K562 (cell line): ENCODE measurements around the gene CBX2. TPM values are rescaled to one million over a fixed set of nuclear protein-coding genes. Genes with fewer than 3 reads are reported as not detected.

Source experiments
- ARID4B ChIP-seq: sonication (generic); formaldehyde crosslinking; IDR thresholded peaks from 2 replicates; pipeline ENCODE4 v1.8.0; 2022; ENCODE audit warnings: mild to moderate bottlenecking, missing genetic modification reagents
- CBX3 ChIP-seq, 2 experiments: IDR thresholded peaks; 1 replicate in 1 of 2; 2 replicates in 1 of 2; pipeline ENCODE4 v1.6.1; 2012; ENCODE audit warnings: inconsistent platforms in 2 of 2, low read length in 2 of 2, borderline replicate concordance in 1 of 2, control low read depth in 1 of 2
- E2F6 ChIP-seq, 2 experiments: IDR thresholded peaks; 2 replicates each; pipeline ENCODE4 v1.6.1; 2011; ENCODE audit warnings: borderline replicate concordance in 1 of 2, control low read depth in 1 of 2, low read depth in 1 of 2, low read length in 1 of 2, mild to moderate bottlenecking in 1 of 2, mixed read lengths in 1 of 2, moderate library complexity in 1 of 2; ENCODE audit not compliant: insufficient read depth in 1 of 2, insufficient read length in 1 of 2, poor library complexity in 1 of 2, severe bottlenecking in 1 of 2; ENCODE audit errors: extremely low read depth in 1 of 2
- FOXA3 ChIP-seq, 2 experiments: fragments of 450-650 bp in 1 of 2; sonication (generic) in 1 of 2; formaldehyde crosslinking; IDR thresholded peaks in 1 of 2; conservative IDR thresholded peaks in 1 of 2; 2 replicates each; pipeline versions ENCODE4 v1.4.0 to v1.8.0; 2020 to 2022; ENCODE audit warnings: mild to moderate bottlenecking in 2 of 2, missing genetic modification reagents in 1 of 2
- HLTF ChIP-seq: fragments of 450-650 bp; IDR thresholded peaks from 2 replicates; pipeline ENCODE4 v1.6.1; 2016
- IRF2 ChIP-seq: sonication (generic); formaldehyde crosslinking; IDR thresholded peaks from 2 replicates; pipeline ENCODE4 v1.8.1; 2022; ENCODE audit warnings: mild to moderate bottlenecking, missing genetic modification reagents
- KDM1A ChIP-seq, 2 experiments: fragments of 450-650 bp; IDR thresholded peaks; 2 replicates each; pipeline ENCODE4 v1.6.1; 2016; ENCODE audit warnings: mild to moderate bottlenecking in 2 of 2
- NFRKB ChIP-seq: fragments of 450-650 bp; IDR thresholded peaks from 2 replicates; pipeline ENCODE4 v1.6.1; 2016; ENCODE audit warnings: low read depth
- NR2C2 ChIP-seq, 2 experiments: fragments of 200-800 bp in 1 of 2; sonication (Bioruptor generic) in 1 of 2; sonication (generic) in 1 of 2; formaldehyde crosslinking in 1 of 2; IDR thresholded peaks; 2 replicates each; pipeline versions ENCODE4 v1.6.1 to v1.8.0; 2016 to 2022; ENCODE audit warnings: mild to moderate bottlenecking in 1 of 2, missing compliant biosample characterization in 1 of 2, missing genetic modification characterization in 1 of 2, missing genetic modification reagents in 1 of 2
- TARDBP ChIP-seq: fragments of 450-650 bp; IDR thresholded peaks from 2 replicates; pipeline ENCODE4 v1.6.1; 2016
- TCFL5 ChIP-seq: fragments of 250-450 bp; sonication (Bioruptor Pico); conservative IDR thresholded peaks from 2 replicates; pipeline ENCODE4 v1.6.1; 2021; ENCODE audit warnings: mild to moderate bottlenecking, moderate library complexity, matching md5 sums
- TRIM24 ChIP-seq, 2 experiments: fragments of 450-650 bp; IDR thresholded peaks; 2 replicates each; pipeline ENCODE4 v1.6.1; 2016
- WHSC1 ChIP-seq: IDR thresholded peaks from one replicate; pipeline ENCODE4 v1.6.1; 2012; ENCODE audit warnings: low read length, control low read depth, inconsistent platforms
- ZBTB43 ChIP-seq: sonication (generic); formaldehyde crosslinking; IDR thresholded peaks from 2 replicates; pipeline ENCODE4 v1.8.0; 2023; ENCODE audit warnings: mild to moderate bottlenecking, missing genetic modification reagents
- ZC3H11A ChIP-seq: IDR thresholded peaks from 2 replicates; pipeline ENCODE4 v1.6.1; 2012; ENCODE audit warnings: low read depth, low read length, improper control_type of control experiment
- ZC3H4 ChIP-seq: sonication (generic); formaldehyde crosslinking; IDR thresholded peaks from 2 replicates; pipeline ENCODE4 v1.9.0; 2021; ENCODE audit warnings: missing genetic modification reagents, borderline replicate concordance
- ZNF431 ChIP-seq: sonication (generic); formaldehyde crosslinking; IDR thresholded peaks from 2 replicates; pipeline ENCODE4 v1.8.0; 2022; ENCODE audit warnings: mild to moderate bottlenecking, missing genetic modification reagents
- polyA plus RNA-seq, 8 experiments: library from polyadenylated mRNA; depleted of rRNA in 4 of 8; stranded (reverse) in 5 of 8; unstranded in 3 of 8; fragments of >200 nt; fragmentation: Nextera tagmentation in 2 of 8; fragmentation: Illumina TruSeq in 1 of 8; extraction: Ambion mirVana in 2 of 8; extraction: Trizol in 1 of 8; gene quantifications; 2 replicates each; pipeline versions ENCODE4 v1.2.1 to v1.2.3, GENCODE V29; 2011 to 2014; ENCODE audit warnings: inconsistent platforms in 1 of 8, missing spikeins in 1 of 8
- total RNA-seq, 7 experiments: library from RNA; depleted of rRNA in 6 of 7; stranded (reverse); fragments of >200 nt in 6 of 7; fragmentation: Illumina TruSeq in 2 of 7; extraction: Trizol in 2 of 7; gene quantifications; 2 replicates each; pipeline versions ENCODE4 v1.2.1 to v1.2.3, GENCODE V29; 2011 to 2021; ENCODE audit warnings: low replicate concordance in 1 of 7

The CBX2 gene
- total and polyA plus RNA-seq, 9 of the 15 experiments (the other 6 are each of a cell fraction or from before 2014, with no cell fraction given), result 0.66 to 26.9 (median 13.9) TPM

GRCh38 chr17:79826841-79827578 lies 49.1 kb downstream of the CBX2 start (continued):
- TF ChIP-seq ARID4B (CRISPR knock-in tag) (peak; percentile 12; the same call in 1 of the 2 replicates), ZNF431 (no peak), WHSC1 (peak; percentile 91), TARDBP (no peak), CBX3 (IDR thresholded peaks at IDR 0.05; ENCODE audit: borderline replicate concordance in 1 of 2, low read length in 2 of 2) (0 out of 3 replicates have a peak, but pooled peaks of 1 of the 2 experiments have one; percentile 21), E2F6 (IDR thresholded peaks at IDR 0.05; ENCODE audit: borderline replicate concordance in 1 of 2, extremely low read depth in 1 of 2, insufficient read depth in 1 of 2, insufficient read length in 1 of 2, low read depth in 1 of 2, low read length in 1 of 2, poor library complexity in 1 of 2, severe bottlenecking in 1 of 2) (peak in 1 of 2 experiments; percentile 12), TCFL5 (CRISPR knock-in tag) (no peak), TRIM24 (IDR thresholded peaks at IDR 0.05) (peak; percentile 9 to 28; a peak in 1 of 4 replicates), HLTF (0 out of 2 replicates have a peak, but pooled peaks have one; percentile 45), NR2C2 (CRISPR knock-in tag; IDR thresholded peaks at IDR 0.05) (0 out of 2 replicates have a peak, but pooled peaks have one; percentile 36), NR2C2 (tag; IDR thresholded peaks at IDR 0.05) (no peak), NFRKB (peak; percentile 97), IRF2 (CRISPR knock-in tag) (peak; percentile 33; the same call in 1 of the 2 replicates), ZC3H4 (CRISPR knock-in tag) (peak; percentile 67; the same call in 1 of the 2 replicates), FOXA3 (CRISPR knock-in tag; conservative IDR thresholded peaks at IDR 0.05 in 1 of 2, IDR thresholded peaks at IDR 0.05 in 1 of 2) (peak in 1 of 2 experiments; percentile 53; a peak in 2 of 4 replicates), KDM1A (IDR thresholded peaks at IDR 0.05) (peak in 1 of 2 experiments; percentile 100; a peak in 2 of 4 replicates), ZBTB43 (CRISPR knock-in tag) (peak; percentile 90), ZC3H11A (no peak)
